ENCODE results near the gene GID4.
"Not testable (repeated sequence)": the region's sequence is repeated elsewhere in the genome, so short reads cannot be mapped to it uniquely, and the experiment has no call there.

The GID4 gene

GRCh38 chr17:18038861-18039534 lies at the start of gene GID4, which contains the start of gene ATPAF2:
GID4 (plus strand) TSS chr17:18039408; CDS start chr17:18039465, 57 bp downstream.
ATPAF2 (minus strand) TSS chr17:18039168; CDS start chr17:18039013, 155 bp downstream.
- DNase-seq (ENCODE audit: low read depth, low spot score) = peak; percentile 98

- DNase-seq (ENCODE audit: low read depth, low spot score) = no peak
Observed at GRCh38 chr17:17989618-17990017, 49.6 kb upstream of the GID4 start.

GRCh38 chr17:17990282-17990681 lies 48.9 kb upstream of the GID4 start:
- DNase-seq (ENCODE audit: low read depth, low spot score) = no peak

GRCh38 chr17:17993366-17993765 lies 45.8 kb upstream of the GID4 start:
- DNase-seq (ENCODE audit: low read depth, low spot score) = no peak

GRCh38 chr17:17993852-17994251 lies 45.4 kb upstream of the GID4 start:
- no peak for DNase-seq (ENCODE audit: low read depth, low spot score)

- DNase-seq (ENCODE audit: low read depth, low spot score) = no peak
Observed at GRCh38 chr17:17994271-17995069, 44.7 kb upstream of the GID4 start.

- not testable (repeated sequence) for DNase-seq (ENCODE audit: low read depth, low spot score)
Observed at GRCh38 chr17:17995887-17996286, 43.3 kb upstream of the GID4 start.

- DNase-seq (ENCODE audit: low read depth, low spot score) = no peak
Observed at GRCh38 chr17:17998934-17999333, 40.3 kb upstream of the GID4 start.

GRCh38 chr17:17999364-18000029 lies 39.7 kb upstream of the GID4 start:
- no peak for DNase-seq (ENCODE audit: low read depth, low spot score)

- no peak for DNase-seq (ENCODE audit: low read depth, low spot score)
Observed at GRCh38 chr17:18000030-18000408, 39.2 kb upstream of the GID4 start.

GRCh38 chr17:18002171-18002570 lies 37.0 kb upstream of the GID4 start:
- no peak for DNase-seq (ENCODE audit: low read depth, low spot score)

GRCh38 chr17:18004345-18004744 lies 34.9 kb upstream of the GID4 start:
- DNase-seq (ENCODE audit: low read depth, low spot score) = no peak

GRCh38 chr17:18004884-18005305 lies 34.3 kb upstream of the GID4 start:
- DNase-seq (ENCODE audit: low read depth, low spot score) = no peak

- no peak for DNase-seq (ENCODE audit: low read depth, low spot score)
Observed at GRCh38 chr17:18005496-18005895, 33.7 kb upstream of the GID4 start.

- no peak for DNase-seq (ENCODE audit: low read depth, low spot score)
Observed at GRCh38 chr17:18006495-18007239, 32.5 kb upstream of the GID4 start.

- no peak for DNase-seq (ENCODE audit: low read depth, low spot score)
Observed at GRCh38 chr17:18008496-18009268, 30.5 kb upstream of the GID4 start.

GRCh38 chr17:18009609-18010420 lies 29.4 kb upstream of the GID4 start:
- DNase-seq (ENCODE audit: low read depth, low spot score) = no peak

GRCh38 chr17:18011286-18011685 lies 27.9 kb upstream of the GID4 start:
- DNase-seq (ENCODE audit: low read depth, low spot score) = no peak

- DNase-seq (ENCODE audit: low read depth, low spot score) = no peak
Observed at GRCh38 chr17:18014006-18014405, 25.2 kb upstream of the GID4 start.

- no peak for DNase-seq (ENCODE audit: low read depth, low spot score)
Observed at GRCh38 chr17:18015593-18015992, 23.6 kb upstream of the GID4 start.
